Lower lobe of right lung (tissue), 2 donors: ENCODE data around the gene PIK3C2B. TPM values are rescaled to one million over a fixed set of nuclear protein-coding genes. Genes with fewer than 3 reads are reported as not detected.

Experiments used
- ATAC-seq, 2 donors: fragments of 200-7000 bp; cut with Tn5 transposase; one replicate each; pipeline ENCODE4 v1.9.1; 2020 to 2022; ENCODE audit warnings: mild to moderate bottlenecking in 2 of 2, moderate library complexity in 2 of 2
- DNase-seq: peaks from one replicate; pipeline ENCODE4 v3.0.0-alpha.2; 2020
- H3K27ac ChIP-seq: fragments of 200-600 bp; one replicate; pipeline ENCODE4 v1.8.0; 2022
- H3K27me3 ChIP-seq: fragments of 200-600 bp; one replicate; pipeline ENCODE4 v1.8.0; 2022; ENCODE audit warnings: low read depth
- H3K36me3 ChIP-seq: fragments of 200-600 bp; one replicate; pipeline ENCODE4 v1.8.0; 2022; ENCODE audit warnings: mild to moderate bottlenecking
- H3K4me1 ChIP-seq: fragments of 200-600 bp; one replicate; pipeline ENCODE4 v1.8.0; 2022
- H3K4me3 ChIP-seq: fragments of 200-600 bp; one replicate; pipeline ENCODE4 v1.8.0; 2022; ENCODE audit warnings: mild to moderate bottlenecking
- H3K9me3 ChIP-seq: fragments of 200-600 bp; one replicate; pipeline ENCODE4 v1.8.0; 2022
- CTCF ChIP-seq: fragments of 200-600 bp; IDR thresholded peaks from one replicate; pipeline ENCODE4 v1.8.0; 2022; ENCODE audit warnings: antibody characterized with exemption, mild to moderate bottlenecking
- intact Hi-C: fragments of 100-400 bp; cut with DNase I; formaldehyde crosslinking; loops from one replicate; pipeline ENCODE4 v1.11.0; 2022
- total RNA-seq: library from RNA; stranded (reverse); fragmentation: NEBNext Ultra II Directional; extraction: Animal tissue kit (Norgen Biotek cat#: 25700); gene quantifications from one replicate; pipeline ENCODE4 v1.2.1, GENCODE V29; 2021
- donor health status: DM: no; HTN: yes; CAD: no; lungs with severe emphysema.

PIK3C2B gene
- total RNA-seq, 1 donor from 2014 or later: 50.5 TPM

DNA sequence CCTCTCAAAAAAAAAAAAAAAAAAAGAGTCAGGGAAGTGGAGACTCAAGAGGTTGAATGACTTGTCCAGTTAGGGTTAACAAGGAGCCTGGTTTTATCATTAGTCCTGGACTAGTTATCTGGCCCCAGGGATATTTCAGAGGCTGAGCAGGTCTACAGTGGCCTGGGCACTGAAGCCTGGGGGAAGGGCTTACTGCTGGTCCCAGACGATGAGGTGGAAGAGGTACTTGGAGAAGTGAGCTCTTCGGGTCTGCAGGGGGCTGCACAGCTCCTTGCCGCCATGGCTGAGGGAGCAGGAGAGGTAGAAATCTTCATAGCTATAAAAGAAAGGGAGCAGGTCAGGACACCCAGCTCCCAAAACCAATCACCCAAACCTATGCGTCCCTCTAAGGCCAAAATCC, 40.1 kb downstream of the PIK3C2B start:
- no peak for DNase-seq
- no peak for ATAC-seq
- Histone ChIP-seq H3K27me3 (no peaks in the 10 kb centered on the region), H3K36me3 (peaks cover 52% of the 10 kb centered on the region), H3K4me3 (no peak overlapping the region), H3K9me3 (no peaks in the 10 kb centered on the region), H3K27ac (no peak overlapping the region), H3K4me1 (peaks cover 19% of the 10 kb centered on the region)
- intact Hi-C loops: no loop called here
- TF ChIP-seq CTCF: no peak

GRCh38 chr1:204453141-204453772, 41.3 kb downstream of the PIK3C2B start:
- Histone ChIP-seq H3K9me3 (no peaks in the 10 kb centered on the region), H3K4me3 (no peak overlapping the region), H3K4me1 (peaks cover 19% of the 10 kb centered on the region), H3K27ac (peak overlapping the region; percentile 43), H3K36me3 (peaks cover 53% of the 10 kb centered on the region), H3K27me3 (no peaks in the 10 kb centered on the region)
- DNase-seq (no peak), ATAC-seq (peak in 1 of 2 donors; percentile 47)
- TF ChIP-seq CTCF: no peak
- intact Hi-C loops: no loop called here

DNA sequence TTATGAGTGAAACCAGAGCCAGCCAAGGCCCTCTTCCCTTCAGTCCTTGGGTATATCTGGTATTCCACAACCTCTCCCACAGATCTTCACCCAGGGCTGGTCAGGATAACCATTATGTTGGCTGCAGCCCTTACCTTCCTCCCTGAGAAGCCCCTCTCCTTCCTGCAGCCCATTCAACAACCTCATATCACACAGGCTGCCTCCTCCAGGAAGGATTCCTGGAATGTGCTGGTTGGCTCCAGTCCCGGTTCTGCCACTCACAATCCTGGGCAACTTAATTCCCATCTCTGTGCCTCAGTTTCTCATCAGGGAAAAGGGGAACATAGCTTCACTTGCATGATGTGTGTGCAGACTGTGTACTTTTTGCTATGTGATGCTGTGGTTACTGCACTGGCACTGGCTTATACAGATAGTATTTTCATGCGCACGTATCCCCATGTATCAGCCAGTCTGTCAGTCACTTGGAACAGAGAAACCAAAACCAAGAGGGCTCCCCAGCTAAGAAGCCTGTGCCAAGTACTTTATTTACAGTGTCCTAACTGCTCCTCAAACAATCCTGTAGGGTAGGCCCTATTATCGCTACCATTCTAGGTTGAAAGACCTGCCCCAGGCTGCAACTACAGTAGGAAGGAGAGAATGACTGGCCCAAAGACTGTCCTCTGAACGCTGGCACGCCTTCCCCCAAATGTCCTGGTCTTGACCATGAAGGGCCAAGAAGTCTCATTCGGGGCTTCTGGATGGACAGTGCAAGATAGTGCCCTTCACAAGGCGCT, 43.1 kb downstream of the PIK3C2B start:
- no peaks in the 10 kb centered on the region for H3K9me3 ChIP-seq
- DNase-seq (no peak), ATAC-seq (no peak)
- TF ChIP-seq CTCF: no peak
- H3K4me1 ChIP-seq: peaks cover 19% of the 10 kb centered on the region
- H3K36me3 ChIP-seq: peaks cover 50% of the 10 kb centered on the region
- intact Hi-C loops: no loop called here
- no peak overlapping the region for H3K4me3 ChIP-seq
- H3K27me3 ChIP-seq: no peaks in the 10 kb centered on the region
- peak overlapping the region; percentile 58 for H3K27ac ChIP-seq

GRCh38 chr1:204450461-204451257, 43.9 kb downstream of the PIK3C2B start:
- H3K4me3 ChIP-seq: no peak overlapping the region
- DNase-seq (no peak), ATAC-seq (peak; percentile 43 to 71)
- H3K4me1 ChIP-seq: peaks cover 23% of the 10 kb centered on the region
- no peaks in the 10 kb centered on the region for H3K27me3 ChIP-seq
- no peaks in the 10 kb centered on the region for H3K9me3 ChIP-seq
- H3K36me3 ChIP-seq: peaks cover 50% of the 10 kb centered on the region
- H3K27ac ChIP-seq: peak overlapping the region; percentile 58
- intact Hi-C loops: no loop called here
- TF ChIP-seq CTCF: no peak

- intact Hi-C loops: loop anchor here (5.0 kb wide), 1 partner anchor 53 kb away; no protein-coding TSS in a partner anchor
- ATAC-seq: no peak
- Histone ChIP-seq H3K27ac (no peak overlapping the region), H3K4me3 (no peak overlapping the region), H3K27me3 (no peaks in the 10 kb centered on the region), H3K9me3 (no peaks in the 10 kb centered on the region), H3K36me3 (peaks cover 50% of the 10 kb centered on the region), H3K4me1 (peaks cover 23% of the 10 kb centered on the region)
- DNase-seq: no peak
- no peak for TF ChIP-seq CTCF
Measured at GRCh38 chr1:204449678-204450280, 44.8 kb downstream of the PIK3C2B start.
